ENCODE results near the gene TMEM214.
A peak's percentile ranks its signal among the peaks of the same experiment; 100 is the strongest.

TMEM214 gene

DNA sequence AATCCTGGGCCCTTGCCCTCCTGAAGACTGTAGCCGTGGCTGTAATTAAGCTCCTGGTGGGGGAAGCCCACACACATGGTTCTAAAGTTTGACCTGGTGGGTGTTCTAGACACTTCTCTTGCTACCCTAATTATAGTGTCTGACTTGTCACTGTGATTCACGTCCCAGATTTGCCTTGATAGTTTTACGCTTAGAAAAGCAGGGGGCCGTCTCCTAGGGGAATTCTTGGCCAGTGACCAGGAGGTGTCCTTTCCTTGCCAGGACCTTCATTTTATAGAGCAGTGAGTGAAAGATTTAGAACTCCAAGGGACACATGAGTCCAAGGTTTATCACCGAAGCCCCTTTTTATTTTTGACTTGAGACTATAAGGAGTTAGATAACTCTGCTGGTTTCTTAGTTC, 9.0 kb downstream of the TMEM214 start:
- DNase-seq: no peak

DNA sequence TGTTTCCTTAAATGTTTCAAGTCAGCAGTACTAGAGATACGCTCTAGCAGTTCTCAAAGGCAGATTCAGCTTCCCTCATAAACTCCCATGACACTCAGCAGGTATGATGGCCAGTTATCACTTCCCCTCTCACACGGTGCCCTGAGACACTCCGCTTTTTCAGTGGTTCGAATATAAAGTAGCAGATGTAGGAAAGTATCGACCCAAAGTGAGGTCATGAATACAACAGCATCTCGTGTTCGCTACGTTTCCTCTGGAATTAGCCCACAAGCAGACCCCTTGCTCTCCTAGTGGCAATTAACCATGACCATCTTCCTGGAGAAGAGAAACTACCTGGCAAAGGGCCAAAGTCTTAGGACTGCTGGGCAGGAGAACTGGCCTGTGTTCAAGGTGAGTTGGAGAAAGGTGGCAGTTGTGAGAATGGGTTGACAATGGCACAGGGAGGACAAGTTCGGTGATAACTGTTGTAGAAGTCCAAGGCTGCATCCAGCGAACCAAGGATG, 9.4 kb downstream of the TMEM214 start:
- DNase-seq: no peak

DNA sequence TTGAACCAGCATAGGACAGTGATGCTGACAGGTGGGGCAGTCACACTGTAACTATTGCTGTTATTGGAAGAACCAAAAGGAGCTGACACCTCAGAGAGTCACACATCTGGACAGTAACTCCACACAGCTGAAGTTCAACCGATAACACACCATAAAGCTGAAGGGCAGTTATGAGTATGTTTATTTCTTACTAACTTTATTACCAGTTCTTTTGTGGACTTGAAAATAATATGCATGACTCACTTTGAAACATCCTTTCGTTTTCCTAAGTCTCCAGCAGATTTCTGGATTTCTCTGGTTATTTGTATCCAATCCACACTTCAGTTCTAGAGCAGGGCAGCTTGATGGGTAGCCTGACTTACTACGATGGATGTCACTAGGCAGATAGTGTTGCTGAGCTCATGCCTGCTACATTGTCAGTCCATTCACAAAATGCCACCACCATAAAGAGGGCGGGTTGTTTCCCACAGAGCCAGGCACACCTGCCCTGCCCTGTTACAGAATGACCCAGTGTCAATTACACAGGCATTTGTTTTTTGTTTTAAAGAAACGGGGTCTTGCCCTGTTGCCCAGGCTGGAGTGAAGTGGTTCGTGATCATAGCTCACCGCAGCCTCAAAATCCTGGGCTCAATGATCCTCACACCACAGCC, 10.3 kb downstream of the TMEM214 start:
- no peak for DNase-seq

DNA sequence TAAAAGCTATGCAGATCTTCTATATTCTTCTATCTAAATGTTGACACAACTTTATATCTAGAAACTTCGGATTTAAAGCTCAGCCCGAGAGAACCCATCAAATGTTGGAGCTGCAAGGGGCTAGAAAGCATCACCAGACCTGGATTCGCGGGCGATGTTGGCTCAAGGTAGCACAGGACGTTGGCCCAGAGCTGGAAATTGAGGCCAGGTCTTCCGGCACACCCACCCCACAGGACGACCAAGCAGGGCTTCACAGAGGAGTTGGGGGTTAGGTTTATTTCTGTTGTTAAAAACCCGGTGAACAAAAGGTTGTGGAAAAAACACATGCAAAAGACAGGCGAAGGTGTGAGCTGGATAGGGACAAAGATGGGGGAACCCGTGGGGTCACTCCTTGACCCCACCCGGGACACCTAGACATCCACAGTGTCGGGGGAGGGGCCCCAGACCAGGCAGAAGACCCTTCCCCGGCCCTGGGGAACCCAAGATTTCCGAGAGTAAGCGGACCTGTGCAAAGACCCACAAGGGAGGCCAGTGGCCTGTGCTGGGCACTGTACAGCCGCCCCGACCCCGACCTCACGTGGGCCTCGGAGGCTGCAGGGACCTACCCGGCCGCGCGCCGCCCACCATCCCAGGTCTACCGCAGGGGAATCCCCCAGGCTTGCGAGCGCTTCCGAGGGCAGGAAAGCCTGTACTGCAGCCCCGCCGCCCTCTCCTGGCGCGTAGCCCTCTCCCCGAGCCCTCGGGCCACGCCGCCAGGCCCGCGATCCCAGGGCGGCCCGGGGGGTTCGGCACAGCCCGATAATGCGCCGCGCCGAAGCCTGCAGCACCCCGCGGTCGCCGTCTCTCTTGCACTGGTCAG, 16.9 kb downstream of the TMEM214 start:
- DNase-seq: peak; percentile 81

DNA sequence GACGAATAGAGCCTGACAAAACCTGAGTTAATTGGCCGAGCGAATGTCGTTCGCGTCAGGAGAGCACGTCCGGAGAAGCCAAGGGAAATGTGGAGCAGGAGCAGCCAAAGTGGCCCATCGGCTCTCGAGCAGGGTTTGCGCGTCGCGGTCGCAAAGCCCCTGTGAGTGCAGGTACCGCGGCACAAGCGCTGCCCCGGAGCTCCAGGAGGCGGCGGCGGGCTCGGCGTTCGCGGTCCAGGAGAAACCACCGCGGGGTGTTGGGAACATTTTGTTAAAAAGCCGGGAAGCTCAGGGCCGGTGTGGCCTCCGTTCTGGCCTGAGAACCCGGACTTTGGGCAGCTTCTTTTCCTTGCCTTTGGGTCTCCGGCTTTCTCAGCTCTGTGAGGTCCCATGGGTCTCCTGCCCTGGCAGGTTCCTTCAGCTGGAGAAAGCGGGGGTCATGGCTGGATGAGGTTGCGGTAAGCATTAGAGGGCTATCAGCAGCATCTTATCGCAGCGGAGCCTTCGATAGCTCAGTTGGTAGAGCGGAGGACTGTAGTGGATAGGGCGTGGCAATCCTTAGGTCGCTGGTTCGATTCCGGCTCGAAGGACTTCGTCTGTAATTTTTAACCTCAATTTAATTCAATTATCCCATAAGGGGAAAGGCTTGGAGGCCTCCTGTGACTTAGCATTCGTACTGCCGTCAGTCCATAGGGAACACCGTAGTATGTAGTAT, 17.7 kb downstream of the TMEM214 start:
- DNase-seq: peak; percentile 96

DNA sequence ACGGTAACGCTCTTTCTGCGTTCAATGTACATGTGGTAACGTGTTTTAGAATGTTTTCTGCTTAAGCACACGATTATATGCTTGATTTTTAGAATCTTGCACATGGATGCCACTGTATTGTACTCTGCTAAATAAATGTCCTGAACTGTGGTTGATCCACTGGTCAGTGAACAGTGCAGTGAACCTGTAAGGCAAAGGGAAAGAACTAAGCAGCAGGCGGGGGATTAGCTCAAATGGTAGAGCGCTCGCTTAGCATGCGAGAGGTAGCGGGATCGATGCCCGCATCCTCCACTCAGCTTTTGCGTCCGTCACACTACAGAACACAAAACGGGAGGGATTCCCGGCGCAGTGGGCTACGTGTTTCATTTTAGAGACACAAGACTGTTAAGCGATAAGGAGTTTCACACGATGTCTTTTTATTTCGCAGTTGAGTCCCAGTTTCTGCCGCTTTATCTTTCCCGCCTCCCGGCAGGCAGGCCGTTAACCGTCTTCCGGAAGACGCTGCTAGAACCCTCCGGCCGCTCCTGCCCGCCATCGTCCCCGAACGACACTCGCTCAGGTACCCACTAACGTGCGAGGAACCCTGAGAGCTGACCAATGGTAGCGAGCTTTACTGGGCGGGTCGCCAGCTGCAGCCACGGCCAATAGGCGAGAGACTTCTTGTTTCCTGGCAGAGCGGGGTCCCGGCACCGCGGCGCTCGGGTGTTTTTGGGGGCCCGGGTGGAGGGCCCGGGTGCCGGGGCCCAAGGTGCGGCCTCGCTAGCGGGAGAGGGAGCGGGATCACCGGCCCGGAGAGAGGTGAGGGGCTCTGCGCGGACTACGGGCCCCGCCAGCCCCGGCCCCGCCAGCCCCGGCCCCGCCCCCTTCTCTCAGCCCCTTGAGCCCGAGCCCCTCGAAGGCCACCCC, 18.5 kb downstream of the TMEM214 start, which contains the start of gene AGBL5:
AGBL5 (plus strand) TSS at position 673 of the 906 bp plus-strand sequence. CDS start 1,291 bp downstream, outside the sequence.
- DNase-seq: peak; percentile 97

DNA sequence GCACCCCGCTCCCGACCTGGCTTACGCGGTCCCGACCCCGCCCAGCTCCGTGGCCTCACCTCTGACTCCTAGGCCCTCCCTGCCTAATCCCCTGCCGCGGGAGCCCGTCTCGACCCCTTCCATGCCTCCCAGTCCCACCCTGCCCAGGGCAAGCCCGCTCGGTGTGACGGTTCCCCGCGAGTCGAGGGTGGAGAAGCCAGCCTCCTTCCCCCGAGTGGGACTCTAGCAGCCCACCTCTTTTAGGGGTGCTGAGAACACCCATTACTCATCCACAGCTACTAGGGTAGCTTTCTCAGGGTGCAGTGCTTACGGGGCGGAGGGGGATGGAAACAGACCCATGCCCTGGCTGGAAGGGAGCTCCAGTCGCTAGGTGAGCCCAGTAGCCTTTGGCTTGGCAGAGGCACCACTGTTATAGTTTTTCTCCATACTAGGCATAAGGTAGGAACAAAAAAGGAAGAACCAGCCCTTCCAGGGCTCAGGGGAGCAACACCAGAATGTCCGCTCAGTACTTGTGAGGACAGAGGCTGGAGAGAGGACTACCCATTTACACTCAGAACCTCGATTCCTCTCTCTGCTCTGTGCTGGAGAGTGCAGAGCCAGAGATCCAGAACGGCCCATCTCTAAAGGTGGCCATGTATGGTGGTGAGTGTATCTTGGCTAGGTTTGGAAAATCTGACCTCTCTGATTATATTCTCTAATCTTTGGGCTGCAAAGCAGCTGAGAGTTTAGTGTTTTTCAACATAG, 19.3 kb downstream of the TMEM214 start:
- peak; percentile 61 for DNase-seq

DNA sequence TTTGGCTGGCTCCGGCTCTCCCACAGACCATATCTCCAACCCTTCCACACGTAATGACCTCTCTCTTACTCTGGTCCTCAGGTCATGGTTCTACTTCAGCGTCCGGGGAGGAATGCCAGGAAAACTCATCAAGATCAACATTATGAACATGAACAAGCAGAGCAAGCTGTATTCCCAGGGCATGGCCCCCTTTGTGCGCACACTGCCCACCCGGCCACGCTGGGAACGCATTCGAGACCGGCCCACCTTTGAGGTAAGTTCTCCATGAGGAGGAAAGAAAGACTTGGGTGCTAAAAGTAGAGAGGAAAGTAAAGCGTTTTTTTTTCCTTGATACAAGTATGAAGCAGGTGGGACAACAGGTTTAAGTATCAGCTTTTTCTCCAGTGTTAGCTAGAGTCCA, 20.6 kb downstream of the TMEM214 start:
- no peak for DNase-seq

DNA sequence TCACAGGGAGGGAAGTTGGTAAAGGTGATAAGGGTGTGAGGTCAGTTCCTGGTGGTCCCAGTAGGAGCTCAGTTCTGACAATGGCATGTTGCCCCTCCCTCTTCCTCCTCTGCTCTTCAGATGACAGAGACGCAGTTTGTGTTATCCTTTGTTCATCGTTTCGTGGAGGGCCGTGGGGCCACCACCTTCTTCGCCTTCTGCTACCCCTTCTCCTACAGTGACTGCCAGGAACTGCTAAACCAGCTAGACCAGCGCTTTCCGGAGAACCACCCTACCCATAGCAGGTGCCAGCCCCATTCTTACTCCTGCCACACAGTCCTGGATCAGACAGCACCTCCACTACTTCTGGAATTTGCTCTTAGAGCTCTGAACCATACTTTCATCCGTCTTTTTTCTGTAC, 21.0 kb downstream of the TMEM214 start:
- DNase-seq: no peak

DNA sequence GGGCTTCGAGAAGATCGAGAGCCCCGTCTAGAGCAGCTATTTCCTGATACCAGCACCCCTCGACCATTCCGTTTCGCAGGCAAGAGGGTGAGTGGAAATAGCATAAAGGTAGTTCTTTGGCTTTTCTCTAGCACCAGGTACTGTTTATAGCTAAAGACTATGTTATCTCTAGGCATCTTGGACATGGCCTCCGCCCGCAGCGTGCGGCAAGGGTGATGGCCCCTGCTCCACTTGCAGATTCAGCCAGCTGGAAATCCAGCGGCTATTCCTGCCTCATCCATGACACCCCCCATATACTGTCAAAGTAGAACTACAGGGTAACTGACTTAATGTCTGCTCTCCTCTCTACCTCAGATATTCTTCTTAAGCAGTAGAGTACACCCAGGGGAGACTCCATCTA, 22.0 kb downstream of the TMEM214 start:
- DNase-seq: no peak

DNA sequence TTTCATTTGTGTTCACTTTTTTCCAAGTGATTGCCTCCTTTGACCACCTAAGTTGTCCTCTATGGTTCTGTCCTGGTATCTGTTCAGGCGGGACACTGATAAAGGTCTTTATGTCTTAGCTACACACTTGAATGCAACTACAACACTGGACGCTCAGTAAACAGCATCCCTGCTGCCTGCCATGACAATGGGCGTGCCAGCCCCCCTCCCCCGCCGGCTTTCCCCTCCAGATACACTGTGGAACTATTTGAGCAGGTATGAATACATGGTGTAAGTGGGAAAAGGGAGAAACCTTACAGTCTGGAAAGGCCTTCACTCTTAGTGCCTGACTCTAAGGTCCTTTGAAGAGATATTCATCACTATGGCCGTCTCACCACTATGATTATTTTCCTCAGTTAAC, 24.4 kb downstream of the TMEM214 start:
- no peak for DNase-seq

DNA sequence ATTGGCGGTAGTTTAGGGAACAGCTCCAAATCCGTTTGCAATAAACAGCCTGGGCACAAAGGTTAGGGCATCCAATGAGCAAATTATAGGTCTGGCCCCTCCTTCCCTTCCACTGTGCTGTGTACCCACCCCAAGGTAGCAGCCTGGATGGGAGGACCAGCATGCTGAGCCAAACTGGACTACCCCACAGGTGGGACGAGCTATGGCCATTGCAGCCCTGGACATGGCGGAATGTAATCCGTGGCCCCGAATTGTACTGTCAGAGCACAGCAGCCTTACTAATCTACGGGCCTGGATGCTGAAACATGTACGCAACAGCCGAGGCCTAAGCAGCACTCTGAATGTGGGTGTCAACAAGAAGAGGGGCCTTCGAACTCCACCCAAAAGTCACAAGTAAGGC, 25.4 kb downstream of the TMEM214 start:
- DNase-seq: no peak

DNA sequence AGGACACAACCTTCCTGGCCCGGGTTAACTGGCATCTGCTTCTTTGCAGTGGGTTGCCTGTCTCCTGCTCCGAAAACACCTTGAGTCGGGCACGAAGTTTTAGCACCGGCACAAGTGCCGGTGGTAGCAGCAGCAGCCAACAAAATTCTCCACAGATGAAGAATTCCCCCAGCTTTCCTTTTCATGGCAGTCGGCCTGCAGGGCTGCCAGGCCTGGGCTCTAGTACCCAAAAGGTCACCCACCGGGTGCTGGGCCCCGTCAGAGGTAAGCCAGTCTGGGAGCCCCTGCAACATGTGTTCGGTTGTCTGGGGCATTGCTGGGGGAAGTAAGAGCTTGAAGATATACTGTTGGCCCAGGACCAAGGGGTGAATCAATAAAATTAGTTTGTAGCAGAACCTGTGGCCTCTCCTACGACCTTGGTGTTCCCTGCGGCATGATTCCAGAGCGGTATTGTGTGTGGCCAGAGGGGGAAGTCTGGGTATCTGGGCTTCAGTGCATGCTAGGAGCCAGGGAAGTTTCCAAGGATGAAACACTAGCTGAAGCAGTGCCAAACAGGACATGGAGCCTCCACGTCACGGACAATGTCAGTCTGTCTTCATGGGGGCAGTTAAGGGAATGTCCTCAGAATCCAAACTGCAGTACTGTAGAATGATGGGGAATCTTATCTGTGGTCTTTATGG, 26.5 kb downstream of the TMEM214 start:
- DNase-seq: no peak

DNA sequence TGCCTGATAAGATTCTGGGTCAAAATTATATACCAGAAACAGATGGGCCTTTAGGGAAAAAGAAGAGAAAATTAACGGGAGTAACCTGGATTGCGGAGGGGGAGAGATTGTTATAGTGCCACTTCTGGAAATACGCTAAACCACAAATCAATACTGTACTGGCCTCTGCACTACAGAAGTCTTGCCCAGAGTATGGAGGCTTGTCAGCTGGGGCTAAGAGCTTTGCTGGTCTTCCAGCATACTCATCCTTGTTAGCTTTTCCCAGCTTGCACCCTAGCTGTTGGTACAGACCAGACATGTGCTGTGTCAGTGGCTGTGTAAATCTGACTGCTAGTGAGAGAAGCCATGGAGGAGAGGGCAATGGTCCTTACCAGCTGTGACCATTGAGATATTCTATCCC, 27.6 kb downstream of the TMEM214 start:
- no peak for DNase-seq

DNA sequence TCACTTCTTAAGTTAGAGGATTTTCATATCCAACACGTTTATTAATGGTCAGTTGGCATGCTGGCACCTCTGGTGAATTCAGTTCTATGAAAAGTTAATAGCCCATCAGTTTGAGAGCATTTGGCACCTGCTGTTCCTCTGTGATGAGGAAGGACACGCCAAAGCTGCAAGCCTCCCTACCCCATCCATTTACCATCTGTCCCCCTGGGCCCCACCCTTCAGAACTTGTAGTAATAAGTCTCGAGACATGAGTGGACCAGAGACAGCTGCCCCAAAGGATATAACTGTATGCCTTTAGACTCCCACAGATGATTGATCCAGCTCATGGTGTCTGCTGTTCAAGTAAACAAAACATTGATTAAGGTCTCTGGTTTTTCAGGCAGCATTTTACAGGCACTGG, 32.4 kb downstream of the TMEM214 start:
- DNase-seq: no peak

DNA sequence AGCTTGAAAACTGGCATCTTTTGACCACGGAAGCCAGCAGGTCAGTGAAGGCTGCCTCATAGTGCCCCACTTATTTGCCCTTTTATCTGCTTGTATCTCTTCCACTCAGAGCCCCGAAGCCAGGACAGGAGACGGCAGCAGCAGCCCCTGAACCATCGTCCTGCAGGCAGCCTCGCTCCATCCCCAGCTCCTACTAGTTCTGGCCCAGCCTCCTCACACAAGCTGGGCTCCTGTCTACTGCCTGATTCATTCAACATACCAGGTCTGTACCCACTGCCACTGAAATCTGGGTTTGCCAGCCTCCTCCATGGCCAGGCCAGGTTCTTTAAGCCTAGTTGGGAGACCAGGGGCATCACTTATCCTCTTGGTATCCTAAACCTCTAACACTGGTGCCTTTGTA, 34.6 kb downstream of the TMEM214 start:
- DNase-seq: no peak

DNA sequence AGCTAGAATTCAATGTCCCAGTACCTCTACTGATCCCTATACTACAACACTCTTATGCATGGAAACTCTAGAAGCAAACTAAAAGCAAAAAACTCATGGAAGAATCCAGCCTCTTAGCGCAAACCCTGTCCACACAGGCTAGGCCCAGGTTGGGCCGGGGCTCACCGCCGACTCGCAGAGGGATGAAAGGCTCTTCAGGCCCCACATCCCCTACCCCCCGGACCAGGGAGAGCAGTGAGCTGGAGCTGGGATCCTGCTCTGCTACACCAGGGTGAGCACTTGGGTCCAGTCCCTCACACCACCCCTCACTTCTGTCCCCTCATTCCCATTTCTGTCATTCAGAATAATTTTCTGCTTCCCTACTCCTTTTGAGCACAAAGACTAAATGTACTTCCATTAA, 36.7 kb downstream of the TMEM214 start:
- DNase-seq: no peak

DNA sequence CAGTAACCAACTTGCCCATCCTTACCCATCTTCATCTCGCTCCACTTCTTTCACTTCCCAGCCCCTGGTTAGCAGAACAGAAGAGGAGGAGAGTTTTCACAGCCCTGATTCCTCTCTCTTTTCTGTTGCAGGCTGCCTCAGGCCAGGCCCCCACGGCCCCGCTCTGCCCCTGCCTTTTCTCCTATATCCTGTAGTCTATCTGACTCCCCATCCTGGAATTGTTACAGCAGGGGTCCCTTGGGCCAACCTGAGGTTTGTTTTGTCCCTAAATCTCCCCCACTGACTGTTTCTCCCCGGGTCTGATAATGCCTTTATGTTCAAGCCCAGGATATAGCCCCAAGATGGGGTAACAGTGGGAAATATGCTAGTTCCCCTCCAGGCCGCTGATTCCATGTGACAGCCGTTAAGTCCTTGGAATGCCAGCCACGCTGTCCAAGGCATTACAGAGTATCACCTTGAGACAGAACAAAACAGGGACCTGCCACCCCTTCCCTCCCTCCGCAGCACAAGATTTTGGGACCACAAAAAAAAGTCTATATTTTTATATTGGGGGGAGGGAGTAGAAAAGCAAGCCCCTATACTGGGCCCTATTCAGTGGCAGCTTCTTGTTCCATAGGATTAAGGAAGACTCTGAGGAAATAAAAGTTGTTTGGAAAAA, 37.3 kb downstream of the TMEM214 start:
- no peak for DNase-seq

DNA sequence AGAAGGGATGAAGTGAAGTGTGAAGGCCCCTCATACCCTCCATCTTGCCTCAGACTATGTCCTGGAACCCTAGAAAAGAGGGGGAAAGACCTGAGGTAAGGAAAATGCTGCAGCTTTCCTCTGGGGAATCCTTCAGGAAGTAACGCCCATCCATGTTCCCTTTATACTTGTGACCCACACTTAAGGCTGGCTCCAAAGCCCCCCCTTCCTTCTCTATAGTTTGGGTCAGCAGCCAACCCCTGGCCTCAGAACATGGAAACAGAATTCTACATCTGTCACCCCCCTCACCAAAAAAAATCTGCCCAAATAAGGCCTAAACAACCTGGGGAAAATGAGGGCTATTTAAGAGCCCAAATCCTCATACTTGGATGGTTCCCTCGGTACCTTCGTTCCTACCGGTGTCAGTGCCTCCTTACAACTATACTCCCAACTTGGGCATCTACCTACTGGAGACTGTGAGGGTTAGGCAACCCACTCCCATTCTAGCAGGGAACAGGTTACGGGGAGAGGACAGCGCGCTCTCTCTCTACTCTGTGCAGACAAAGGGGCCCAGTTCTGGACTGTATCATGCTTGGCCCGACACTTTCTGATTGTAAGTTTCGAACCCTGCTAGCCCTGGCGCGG, 38.0 kb downstream of the TMEM214 start:
- DNase-seq: no peak
